IPS-20b (cell line): ENCODE results near the gene MEGF6.

ENCODE experiments used
- H3K27ac ChIP-seq: one replicate; pipeline ENCODE4 v1.5.1; 2013; ENCODE audit warnings: low read length
- H3K27me3 ChIP-seq: 2 replicates; pipeline ENCODE4 v1.6.1; 2013; ENCODE audit warnings: mild to moderate bottlenecking, low read length, inconsistent platforms; ENCODE audit not compliant: insufficient read depth
- H3K36me3 ChIP-seq: 2 replicates; pipeline ENCODE4 v1.6.1; 2013; ENCODE audit warnings: low read depth, mild to moderate bottlenecking, inconsistent platforms, low read length, moderate library complexity; ENCODE audit not compliant: insufficient read depth
- H3K4me1 ChIP-seq: 2 replicates; pipeline ENCODE4 v1.6.1; 2013; ENCODE audit warnings: mild to moderate bottlenecking, control low read depth, inconsistent platforms, low read length, moderate library complexity; ENCODE audit not compliant: insufficient read depth
- H3K4me3 ChIP-seq: 2 replicates; pipeline ENCODE4 v1.5.1; 2013; ENCODE audit warnings: mild to moderate bottlenecking, low read length, inconsistent platforms
- H3K9ac ChIP-seq: 2 replicates; pipeline ENCODE4 v1.6.1; 2013; ENCODE audit warnings: low read depth, mild to moderate bottlenecking, inconsistent platforms, low read length, moderate library complexity
- H3K9me3 ChIP-seq: 2 replicates; pipeline ENCODE4 v1.6.1; 2013; ENCODE audit warnings: mild to moderate bottlenecking, low read depth, low read length, inconsistent platforms; ENCODE audit not compliant: insufficient read depth

The MEGF6 gene

DNA sequence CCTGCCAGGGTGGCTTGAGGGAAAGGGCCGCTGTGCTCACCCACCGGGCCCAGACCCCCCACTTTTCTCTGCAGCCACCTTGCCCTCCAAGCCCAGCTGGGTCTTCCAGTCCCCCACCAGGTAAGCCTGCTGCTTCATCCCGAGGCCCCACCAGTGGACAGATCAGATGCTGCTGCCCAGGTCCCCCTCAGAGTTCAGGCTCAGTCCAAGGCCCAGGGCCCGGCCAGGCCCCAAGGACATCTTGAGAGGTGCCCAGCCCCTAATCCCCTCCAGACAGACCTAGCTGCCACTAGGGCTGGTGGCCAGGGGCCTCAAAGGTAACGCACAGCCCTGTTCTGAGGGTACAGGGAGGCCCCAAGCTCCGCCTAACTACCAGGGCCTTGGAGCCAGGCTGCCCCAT, 58.6 kb downstream of the MEGF6 start:
- no peaks in the 10 kb centered on the region for H3K36me3 ChIP-seq
- no peak overlapping the region for H3K4me3 ChIP-seq
- no peaks in the 10 kb centered on the region for H3K4me1 ChIP-seq
- H3K27ac ChIP-seq, result no peak overlapping the region
- no peaks in the 10 kb centered on the region for H3K27me3 ChIP-seq
- no peaks in the 10 kb centered on the region for H3K9me3 ChIP-seq
- no peak overlapping the region for H3K9ac ChIP-seq

DNA sequence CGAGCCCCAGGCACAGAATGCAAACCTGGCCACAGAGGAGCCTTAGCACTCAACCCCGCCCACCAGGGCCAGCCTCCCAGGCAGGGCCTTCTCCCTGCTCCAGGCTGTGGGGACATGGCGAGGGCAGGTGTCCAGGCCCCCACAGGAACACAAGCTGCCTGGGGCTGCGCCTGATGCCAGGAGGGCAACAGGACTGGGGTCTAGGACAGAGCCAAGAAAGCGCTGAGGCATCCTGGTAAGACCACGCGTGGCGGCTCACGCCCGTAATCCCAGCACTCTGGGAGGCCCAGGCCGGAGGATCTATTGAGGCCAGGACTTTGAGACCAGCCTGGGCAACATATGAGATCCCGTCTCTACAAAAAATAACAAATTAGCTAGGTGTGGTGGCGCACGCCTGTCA, 59.1 kb downstream of the MEGF6 start:
- Histone ChIP-seq H3K27ac (no peak overlapping the region), H3K9ac (no peak overlapping the region), H3K4me3 (no peak overlapping the region), H3K4me1 (no peaks in the 10 kb centered on the region), H3K9me3 (no peaks in the 10 kb centered on the region), H3K36me3 (no peaks in the 10 kb centered on the region), H3K27me3 (no peaks in the 10 kb centered on the region)

DNA sequence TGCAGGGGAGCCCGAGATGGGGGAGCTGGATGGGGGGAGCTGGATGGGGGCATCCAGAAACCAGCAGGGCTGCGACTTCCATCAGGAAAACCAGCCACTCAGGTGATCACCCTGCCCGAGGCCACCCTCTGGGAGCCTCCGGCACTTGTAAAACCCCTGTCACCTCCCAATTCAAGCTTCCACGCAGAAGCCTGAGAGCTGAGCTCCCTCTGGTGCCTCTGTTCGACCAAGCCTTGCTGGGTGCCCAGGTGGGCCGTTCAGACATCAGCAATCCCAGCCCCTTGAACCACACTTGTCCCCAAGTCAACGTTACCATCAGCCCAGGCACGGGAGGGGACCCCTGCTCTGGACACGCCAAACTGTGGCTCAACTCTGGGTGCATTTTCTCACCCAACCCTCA, 59.6 kb downstream of the MEGF6 start:
- Histone ChIP-seq H3K4me1 (no peaks in the 10 kb centered on the region), H3K9ac (no peak overlapping the region), H3K9me3 (no peaks in the 10 kb centered on the region), H3K36me3 (no peaks in the 10 kb centered on the region), H3K4me3 (no peak overlapping the region), H3K27ac (no peak overlapping the region), H3K27me3 (no peaks in the 10 kb centered on the region)

DNA sequence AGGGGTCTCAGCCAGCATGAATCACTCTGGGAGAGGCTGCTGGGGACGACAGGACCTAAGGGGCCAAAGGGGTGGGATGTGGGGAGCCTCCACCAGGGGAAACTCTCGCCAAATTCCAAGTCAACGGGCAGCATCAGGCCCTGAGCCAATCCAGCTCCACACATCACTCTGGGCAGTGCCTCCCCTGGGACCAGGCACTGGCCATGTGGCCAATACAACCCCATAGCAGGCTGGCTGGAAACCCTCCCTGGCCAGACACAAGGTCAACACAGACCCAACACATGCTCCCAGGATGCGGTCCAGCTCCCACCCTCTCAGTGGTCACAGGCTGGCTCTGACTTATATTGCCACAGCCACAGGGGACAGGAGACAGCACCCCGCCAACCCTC, 60.0 kb downstream of the MEGF6 start:
- Histone ChIP-seq H3K9ac (no peak overlapping the region), H3K4me3 (no peak overlapping the region), H3K27me3 (no peaks in the 10 kb centered on the region)

DNA sequence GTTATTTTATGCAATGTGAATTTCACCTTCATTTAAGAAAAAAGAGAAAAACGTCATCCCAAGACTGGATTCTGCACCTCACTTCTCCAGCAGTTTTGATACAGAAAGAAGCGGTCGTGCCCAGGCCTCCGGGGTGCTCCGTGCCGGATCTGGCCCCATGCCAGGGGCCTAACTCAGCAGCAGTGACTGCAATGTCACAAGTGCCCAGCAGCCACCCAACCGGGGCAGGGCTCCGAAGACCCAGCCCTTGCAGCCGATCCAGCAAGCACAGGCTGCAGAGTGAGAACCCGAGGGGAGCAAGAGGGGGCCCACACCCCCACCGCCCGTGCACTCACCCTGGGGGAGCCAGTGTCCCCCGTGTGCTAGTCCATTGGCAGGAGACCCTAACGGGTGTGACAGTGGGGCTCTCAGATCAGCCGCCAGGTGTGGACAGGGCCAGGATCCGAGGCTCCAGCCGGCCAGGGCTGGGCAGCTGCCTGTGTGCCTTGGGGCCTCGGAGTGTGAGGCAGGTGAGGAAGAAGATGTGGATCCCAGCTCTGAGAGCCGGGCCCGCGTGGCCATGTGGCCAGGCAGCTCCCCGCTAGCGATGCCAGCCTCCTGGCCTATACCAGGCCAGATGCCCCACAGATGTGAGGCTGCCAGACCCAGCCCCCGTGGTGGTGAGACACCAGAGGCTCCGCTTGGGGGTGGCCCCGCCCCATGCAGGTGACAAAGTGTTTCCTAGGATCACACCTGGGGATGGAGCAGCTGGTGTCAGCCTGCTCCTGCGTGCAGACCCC, 60.6 kb downstream of the MEGF6 start:
- Histone ChIP-seq H3K27ac (no peak overlapping the region), H3K36me3 (no peaks in the 10 kb centered on the region), H3K4me3 (no peak overlapping the region), H3K27me3 (no peaks in the 10 kb centered on the region), H3K9me3 (no peaks in the 10 kb centered on the region), H3K9ac (no peak overlapping the region), H3K4me1 (no peaks in the 10 kb centered on the region)

More for the DNA sequence above, 60.0 kb downstream of the MEGF6 start:
- Histone ChIP-seq H3K27ac (no peak overlapping the region), H3K9me3 (no peaks in the 10 kb centered on the region), H3K4me1 (no peaks in the 10 kb centered on the region), H3K36me3 (no peaks in the 10 kb centered on the region)

DNA sequence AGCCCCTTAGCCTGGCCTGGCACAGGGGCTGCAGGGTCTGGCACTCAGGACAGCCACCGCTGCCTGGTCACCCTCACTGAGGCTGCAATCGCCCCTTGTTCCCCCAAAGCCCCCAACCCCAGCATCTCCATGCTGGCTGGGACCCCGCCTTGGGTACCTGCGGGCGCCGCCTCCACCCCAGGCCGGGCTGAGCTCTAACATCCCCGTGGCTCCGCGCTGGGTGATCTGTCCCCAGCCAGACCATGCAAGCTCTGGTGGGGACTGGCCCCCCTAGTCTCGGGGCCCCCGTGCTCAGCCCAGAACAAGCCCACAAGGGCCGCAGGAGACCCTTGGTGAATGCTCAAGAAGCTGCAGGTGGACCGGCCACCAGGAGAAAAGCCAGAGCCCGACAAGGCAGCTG, 62.4 kb downstream of the MEGF6 start:
- Histone ChIP-seq H3K4me1 (no peaks in the 10 kb centered on the region), H3K4me3 (no peak overlapping the region), H3K36me3 (no peaks in the 10 kb centered on the region), H3K27me3 (no peaks in the 10 kb centered on the region), H3K9me3 (no peaks in the 10 kb centered on the region), H3K27ac (no peak overlapping the region), H3K9ac (no peak overlapping the region)

DNA sequence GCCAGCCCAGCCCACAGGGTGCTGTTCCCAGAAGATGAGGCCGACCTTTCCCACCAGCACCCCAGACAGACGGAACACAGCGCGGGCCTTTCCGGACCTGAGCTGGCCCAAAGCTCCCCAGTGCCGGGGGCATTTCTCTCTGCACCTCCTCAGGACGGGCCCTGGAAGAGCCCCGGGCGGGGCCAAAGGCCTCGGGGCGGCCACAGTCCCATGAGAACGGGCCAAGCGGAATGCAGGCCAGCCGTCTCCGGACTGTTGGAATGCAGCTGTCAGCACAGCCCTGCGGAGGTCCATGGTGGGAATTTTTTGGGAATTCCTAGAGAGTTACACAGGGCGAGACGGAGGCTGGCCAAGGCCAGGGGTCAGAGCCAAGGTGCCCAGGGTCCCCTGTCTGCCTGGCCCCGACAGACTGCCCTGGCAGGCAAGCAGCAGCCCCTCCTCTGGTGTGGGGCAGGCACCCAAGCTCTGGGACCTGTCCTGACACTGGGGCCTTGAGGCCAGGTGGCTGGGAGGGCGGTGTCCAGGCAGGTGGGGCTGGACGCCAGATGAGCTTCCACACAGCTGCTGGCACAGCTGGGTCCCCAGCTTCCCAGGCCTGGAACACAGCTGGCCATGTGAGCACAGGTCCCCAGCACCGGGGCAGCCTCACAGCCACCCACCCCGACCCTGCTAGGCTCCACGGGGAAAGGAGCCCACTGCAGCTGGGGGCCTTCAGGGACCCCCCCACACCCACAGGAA, 63.0 kb downstream of the MEGF6 start:
- no peaks in the 10 kb centered on the region for H3K36me3 ChIP-seq
- H3K9me3 ChIP-seq, result no peaks in the 10 kb centered on the region
- H3K27me3 ChIP-seq, result no peaks in the 10 kb centered on the region
- no peaks in the 10 kb centered on the region for H3K4me1 ChIP-seq
- no peak overlapping the region for H3K9ac ChIP-seq
- H3K27ac ChIP-seq, result no peak overlapping the region
- H3K4me3 ChIP-seq, result no peak overlapping the region

DNA sequence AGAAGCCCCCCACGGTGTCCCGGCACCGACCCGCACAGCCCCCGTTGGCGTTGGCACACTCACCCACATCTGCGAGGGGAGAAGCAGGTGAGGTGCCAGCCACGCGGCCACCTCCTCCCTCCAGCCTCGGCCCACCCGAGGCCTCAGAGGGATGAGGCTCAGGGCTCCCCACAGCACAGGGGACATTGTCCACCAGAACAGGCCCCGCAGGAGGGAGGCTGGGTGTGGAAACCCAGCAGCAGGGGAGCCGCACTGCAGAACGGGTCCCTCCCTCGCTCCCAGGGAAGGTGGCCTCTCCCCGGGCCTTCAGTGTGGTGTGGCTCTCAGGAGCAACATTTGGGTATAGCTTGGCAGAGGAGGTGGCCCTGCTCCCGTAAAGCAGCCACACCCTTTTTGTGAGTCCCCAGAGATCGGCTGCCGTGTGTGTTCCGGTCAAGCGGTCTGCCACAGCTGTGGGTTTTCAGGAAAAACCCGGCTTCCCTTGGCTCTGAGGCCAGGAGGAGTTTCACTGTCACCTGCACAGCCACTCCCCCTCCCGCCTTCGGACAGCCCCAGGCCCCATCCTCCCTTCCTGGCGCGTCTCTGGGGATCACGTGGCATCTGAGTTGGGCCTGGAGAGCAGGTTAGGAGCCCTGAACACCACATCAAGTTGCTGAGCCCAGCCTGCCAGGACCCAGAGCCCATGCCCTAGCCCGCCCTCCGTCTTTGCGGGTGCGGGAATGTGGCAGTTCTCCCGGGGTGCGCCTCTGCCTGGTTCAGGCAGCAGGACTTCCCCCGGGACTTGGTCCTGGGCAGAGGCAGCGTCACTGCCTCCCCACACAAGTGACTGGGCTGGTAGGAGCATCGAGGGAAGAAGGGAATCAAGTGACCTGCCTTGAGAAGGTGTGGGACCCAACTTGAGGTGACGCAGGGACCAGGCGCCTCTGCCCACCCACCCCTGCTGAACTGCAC, 64.0 kb downstream of the MEGF6 start:
- H3K4me1 ChIP-seq, result no peaks in the 10 kb centered on the region
- no peaks in the 10 kb centered on the region for H3K36me3 ChIP-seq
- H3K4me3 ChIP-seq, result no peak overlapping the region
- H3K9ac ChIP-seq, result no peak overlapping the region
- no peaks in the 10 kb centered on the region for H3K9me3 ChIP-seq
- no peak overlapping the region for H3K27ac ChIP-seq
- no peaks in the 10 kb centered on the region for H3K27me3 ChIP-seq

DNA sequence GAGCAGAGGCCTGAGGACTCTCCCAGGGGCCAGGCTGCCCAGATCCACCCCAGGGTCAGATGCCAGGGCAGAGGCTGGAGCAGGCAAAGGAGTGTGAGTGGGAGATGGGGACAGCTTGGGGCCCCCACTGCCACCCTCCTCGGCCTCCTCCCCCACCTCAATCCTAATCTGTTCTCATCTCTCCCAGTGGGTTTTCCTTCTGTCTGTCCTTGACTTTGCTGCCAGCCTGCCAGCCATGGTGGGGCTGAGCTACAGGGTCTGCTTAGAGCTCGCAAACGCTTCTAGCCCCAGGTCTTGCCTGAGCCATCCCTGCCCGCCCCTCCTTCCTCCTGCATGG, 65.3 kb downstream of the MEGF6 start:
- no peaks in the 10 kb centered on the region for H3K4me1 ChIP-seq

DNA sequence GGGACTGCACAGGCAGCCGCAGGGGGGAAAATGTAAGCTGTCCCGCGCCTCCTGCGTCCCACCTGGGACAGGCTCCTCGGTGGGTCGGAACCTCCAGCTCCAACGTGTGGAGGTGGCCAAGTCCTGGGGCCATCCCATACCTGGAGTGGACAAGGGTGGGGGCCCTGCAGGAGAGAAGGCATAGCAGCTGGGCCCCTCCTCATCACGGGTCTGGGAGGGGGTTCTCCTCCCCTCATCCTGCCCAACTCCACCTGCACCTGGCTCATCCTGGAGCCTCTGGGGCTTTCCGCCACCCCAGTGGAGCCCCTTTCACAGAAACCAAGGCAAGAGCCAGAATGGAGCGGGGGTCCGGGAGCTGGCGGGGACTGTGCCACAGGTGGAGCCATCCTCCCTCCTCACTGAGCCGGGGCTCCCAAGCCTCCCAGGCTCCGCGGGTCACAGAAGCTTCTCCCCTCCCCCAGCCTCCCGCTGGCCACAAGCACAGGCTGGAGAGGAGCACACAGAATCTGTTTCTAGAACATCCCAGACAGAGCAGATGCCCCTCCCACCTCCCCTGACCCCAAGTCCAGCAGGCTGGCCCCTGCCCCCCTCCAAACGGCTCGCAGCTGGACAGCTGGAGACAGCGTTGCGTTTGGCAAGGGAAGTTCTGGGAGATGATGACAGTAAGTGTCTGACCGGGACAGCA, 65.8 kb downstream of the MEGF6 start:
- H3K27ac ChIP-seq, result no peak overlapping the region
- H3K4me3 ChIP-seq, result no peak overlapping the region
- H3K36me3 ChIP-seq, result no peaks in the 10 kb centered on the region
- H3K9me3 ChIP-seq, result no peaks in the 10 kb centered on the region
- no peaks in the 10 kb centered on the region for H3K27me3 ChIP-seq
- H3K4me1 ChIP-seq, result no peaks in the 10 kb centered on the region
- no peak overlapping the region for H3K9ac ChIP-seq

More for the DNA sequence above, 65.3 kb downstream of the MEGF6 start:
- Histone ChIP-seq H3K4me3 (no peak overlapping the region), H3K27me3 (no peaks in the 10 kb centered on the region), H3K36me3 (no peaks in the 10 kb centered on the region), H3K27ac (no peak overlapping the region), H3K9ac (no peak overlapping the region), H3K9me3 (no peaks in the 10 kb centered on the region)
